Measurements from ENCODE around the gene TTC34. TPM values are rescaled to one million over a fixed set of nuclear protein-coding genes. Genes with fewer than 3 reads are reported as not detected.

Gene TTC34
- total and polyA plus RNA-seq, 7 donors = under 0.01 to 0.83 (median 0.56) TPM; not detected in 1

DNA sequence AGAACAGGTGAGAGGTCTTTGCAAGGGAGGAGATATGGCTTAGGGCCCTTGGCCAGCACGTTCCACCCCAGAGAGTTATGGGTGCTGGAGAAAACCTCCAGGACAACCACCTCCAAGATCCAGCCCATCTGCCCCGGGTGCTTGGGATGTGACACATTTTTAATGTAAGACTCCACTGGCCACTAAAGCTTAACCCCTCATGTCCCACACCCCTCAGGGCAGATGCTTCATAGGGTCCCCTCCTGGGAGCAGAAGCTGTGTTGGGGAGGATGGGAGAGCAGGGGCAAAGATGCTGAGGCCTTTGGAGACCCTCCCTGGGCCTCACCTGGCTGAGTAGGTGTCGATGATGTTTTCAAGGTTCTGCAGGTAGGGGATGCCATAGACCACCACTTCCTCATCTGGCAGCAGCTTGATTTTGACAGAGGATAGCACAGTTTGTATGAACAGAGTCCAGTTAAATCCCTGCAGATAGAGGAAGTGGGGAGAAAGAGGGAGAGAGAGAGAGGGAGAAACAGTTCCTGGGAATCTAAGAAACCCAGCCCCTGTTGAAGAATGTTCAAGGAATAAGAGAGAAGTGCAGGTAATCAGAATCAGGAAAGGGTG, 203.1 kb downstream of the TTC34 start:
- Histone ChIP-seq H3K4me3 (no peak overlapping the region), H3K4me1 (no peaks in the 10 kb centered on the region), H3K27me3 (peaks cover 0 to 27% (median 13%) of the 10 kb centered on the region in 3 donors), H3K9me3 (peaks cover 0 to 9% (median 2%) of the 10 kb centered on the region in 4 donors), H3K27ac (no peak overlapping the region), H3K36me3 (no peaks in the 10 kb centered on the region)
- DNase-seq = peak; percentile 33
- TF ChIP-seq CTCF (IDR thresholded peaks at IDR 0.05) (no peak), POLR2A (IDR thresholded peaks at IDR 0.05) (no peak), EP300 (IDR thresholded peaks at IDR 0.05) (no peak), POLR2AphosphoS5 (IDR thresholded peaks at IDR 0.05) (no peak)
- 71 to 73% methylated on average over 3 of the region's 3 CpGs for WGBS, 2 donors
- intact Hi-C loops (cut with DNase I) = no loop called here

DNA sequence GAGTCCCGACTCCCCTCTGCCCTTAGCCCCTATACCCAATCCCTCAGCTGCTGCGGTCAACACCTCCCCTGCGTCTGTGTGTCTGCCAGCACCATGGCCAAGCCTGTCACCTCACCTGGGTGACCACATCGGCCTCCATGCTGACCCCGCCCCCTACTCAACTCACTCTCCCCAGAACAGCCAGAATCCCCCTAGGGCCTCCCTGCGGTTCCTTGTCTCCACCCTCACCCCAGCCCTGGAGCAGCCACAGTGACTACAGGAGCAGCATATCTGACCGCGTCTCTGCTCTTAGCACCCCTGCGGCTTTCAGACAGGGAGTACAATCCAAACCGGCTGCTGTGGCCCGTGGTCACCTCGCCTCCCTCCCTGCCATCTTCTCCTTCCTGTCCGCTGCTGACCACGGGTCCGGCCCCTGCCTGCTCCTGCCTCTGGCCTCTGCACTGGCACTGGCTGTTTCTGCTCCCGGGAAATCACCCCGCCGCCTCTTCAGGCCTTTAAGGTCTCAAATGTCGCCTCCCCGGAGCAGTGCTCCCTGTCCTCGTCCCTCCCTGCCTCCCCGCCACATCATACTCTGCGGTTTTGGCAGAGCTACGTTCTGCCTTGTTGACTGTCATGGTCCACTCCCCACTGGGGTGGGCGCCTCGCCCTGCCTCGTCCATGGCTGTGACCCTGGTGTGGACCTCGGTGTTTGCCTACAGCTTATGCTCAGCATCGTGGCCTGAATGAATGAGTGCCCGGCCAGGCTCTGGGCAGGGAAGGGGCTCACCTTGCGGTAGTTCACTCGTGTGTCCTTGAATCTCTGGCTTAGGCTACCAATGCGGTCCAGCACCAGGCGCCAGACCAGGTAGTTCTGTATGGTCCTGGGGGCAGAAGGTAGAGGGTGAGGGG, 203.8 kb downstream of the TTC34 start:
- WGBS, 2 donors = 76 to 78% methylated on average over 34 of the region's 34 CpGs

GRCh38 chr1:2596530-2597333, 204.8 kb downstream of the TTC34 start:
- H3K4me1 ChIP-seq = no peaks in the 10 kb centered on the region
- no peaks in the 10 kb centered on the region for H3K36me3 ChIP-seq
- H3K4me3 ChIP-seq = no peak overlapping the region
- peaks cover 0 to 27% (median 19%) of the 10 kb centered on the region in 3 donors for H3K27me3 ChIP-seq
- TF ChIP-seq POLR2AphosphoS5 (IDR thresholded peaks at IDR 0.05) (no peak), CTCF (IDR thresholded peaks at IDR 0.05) (no peak), EP300 (IDR thresholded peaks at IDR 0.05) (no peak), POLR2A (IDR thresholded peaks at IDR 0.05) (no peak)
- H3K27ac ChIP-seq = no peak overlapping the region
- intact Hi-C loops (cut with DNase I) = no loop called here
- peaks cover 0 to 9% (median 2%) of the 10 kb centered on the region in 4 donors for H3K9me3 ChIP-seq
- WGBS, 2 donors = 83 to 88% methylated on average over 28 of the region's 28 CpGs
- DNase-seq = peak; percentile 57

More for the DNA sequence above, 203.8 kb downstream of the TTC34 start:
- Histone ChIP-seq H3K27me3 (peaks cover 0 to 29% (median 19%) of the 10 kb centered on the region in 3 donors), H3K4me3 (no peak overlapping the region), H3K9me3 (peaks cover 0 to 9% (median 2%) of the 10 kb centered on the region in 4 donors), H3K4me1 (no peaks in the 10 kb centered on the region), H3K36me3 (no peaks in the 10 kb centered on the region), H3K27ac (no peak overlapping the region)
- intact Hi-C loops (cut with DNase I) = no loop called here
- TF ChIP-seq EP300 (IDR thresholded peaks at IDR 0.05) (no peak), POLR2A (IDR thresholded peaks at IDR 0.05) (no peak)
- DNase-seq = peak; percentile 59

DNA sequence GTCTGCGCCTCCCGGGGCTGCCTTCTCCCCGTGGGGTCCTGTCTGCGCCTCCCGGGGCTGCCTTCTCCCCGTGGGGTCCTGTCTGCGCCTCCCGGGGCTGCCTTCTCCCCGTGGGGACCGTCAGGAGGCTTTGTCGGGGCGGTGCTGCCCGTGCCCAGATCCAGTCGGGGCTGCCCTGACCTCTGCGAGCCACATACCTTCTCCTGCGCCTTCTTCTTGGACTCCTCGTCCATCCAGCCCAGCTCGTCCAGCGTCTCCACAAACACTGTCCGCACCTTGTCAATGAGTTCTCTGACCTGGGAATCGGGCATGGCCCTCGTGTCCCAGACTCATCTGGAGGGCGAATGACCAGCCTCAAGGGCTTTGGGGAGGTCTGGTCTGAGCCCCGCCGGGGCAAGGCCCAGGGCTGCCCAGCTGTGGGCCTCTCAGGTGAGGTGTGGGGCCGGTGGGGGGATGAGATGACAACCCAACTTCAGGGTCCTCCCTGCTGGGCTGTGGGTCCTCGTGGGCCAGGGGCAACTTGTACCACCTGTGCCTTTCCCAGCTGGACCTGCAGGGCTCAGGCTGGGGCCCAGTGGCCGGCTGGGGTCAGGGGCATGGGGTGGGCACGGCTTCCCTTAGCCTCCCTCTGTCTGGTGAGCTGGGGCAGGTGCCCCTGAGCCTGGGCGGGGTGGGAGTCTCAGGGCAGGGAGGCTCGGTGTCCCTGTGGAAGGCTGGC, 205.5 kb downstream of the TTC34 start:
- 86 to 90% methylated on average over 31 of the region's 31 CpGs for WGBS, 2 donors
- H3K27me3 ChIP-seq = peaks cover 0 to 27% (median 19%) of the 10 kb centered on the region in 3 donors
- H3K4me3 ChIP-seq = no peak overlapping the region

More for the DNA sequence above, 205.5 kb downstream of the TTC34 start:
- H3K36me3 ChIP-seq = no peaks in the 10 kb centered on the region
- DNase-seq = peak; percentile 56
- intact Hi-C loops (cut with DNase I) = no loop called here
- H3K4me1 ChIP-seq = no peaks in the 10 kb centered on the region
- H3K9me3 ChIP-seq = peaks cover 0 to 6% (median 2%) of the 10 kb centered on the region in 4 donors
- TF ChIP-seq POLR2A (IDR thresholded peaks at IDR 0.05) = no peak
- no peak for TF ChIP-seq EP300 (IDR thresholded peaks at IDR 0.05)
- TF ChIP-seq POLR2AphosphoS5 (IDR thresholded peaks at IDR 0.05) = no peak
- TF ChIP-seq CTCF (IDR thresholded peaks at IDR 0.05) = no peak
- H3K27ac ChIP-seq = no peak overlapping the region

Measured in sigmoid colon (tissue), 7 donors.